Measurements from ENCODE around the gene CHMP6.

Gene CHMP6

DNA sequence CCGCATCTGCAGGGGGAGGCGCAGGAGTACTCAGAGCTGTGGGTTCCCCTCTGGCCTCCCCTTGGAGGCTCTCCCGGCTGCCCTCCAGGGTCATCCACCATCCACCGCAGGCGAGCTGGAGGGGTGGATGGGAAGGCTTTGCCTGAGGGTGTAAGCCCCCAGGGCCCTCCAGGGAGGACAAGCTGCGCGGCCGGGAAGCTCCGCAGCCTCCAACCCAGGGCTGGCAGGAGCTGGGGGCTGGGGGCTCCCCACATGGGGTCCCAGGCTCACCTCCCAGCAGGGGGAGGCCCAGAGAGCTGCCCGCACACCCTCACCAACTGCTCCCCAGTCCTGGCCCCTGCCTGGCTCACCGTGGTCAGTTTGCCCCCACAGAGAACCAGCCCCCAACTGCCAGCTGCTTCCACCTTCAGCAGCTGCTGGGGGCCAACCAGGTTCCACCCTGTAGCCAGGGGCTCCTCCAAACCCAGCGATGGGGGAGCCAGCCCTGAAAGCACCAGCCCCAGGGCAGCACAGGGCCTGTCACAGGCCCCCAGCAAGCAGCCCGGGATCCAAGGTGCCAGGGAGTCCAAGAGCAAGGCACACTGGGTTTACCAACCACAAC, 19.8 kb upstream of the CHMP6 start:
- peaks cover 16 to 27% (median 24%) of the 10 kb centered on the region in 5 donors for H3K27me3 ChIP-seq (ENCODE audit: control insufficient read depth in 5 of 5, insufficient read depth in 4 of 5, low read length in 5 of 5)
- H3K4me1 ChIP-seq (ENCODE audit: control insufficient read depth in 5 of 5, insufficient read depth in 5 of 5, low read length in 5 of 5): peaks cover 10 to 30% (median 26%) of the 10 kb centered on the region in 5 donors
- H3K9ac ChIP-seq (ENCODE audit: low read length in 5 of 5): no peak overlapping the region
- H3K36me3 ChIP-seq (ENCODE audit: control insufficient read depth in 5 of 5, insufficient read depth in 5 of 5, low read length in 5 of 5): no peaks in the 10 kb centered on the region
- no peaks in the 10 kb centered on the region for H3K9me3 ChIP-seq (ENCODE audit: control insufficient read depth in 5 of 5, low read length in 5 of 5)
- no peak overlapping the region for H3K27ac ChIP-seq (ENCODE audit: low read depth, low read length)
- no peak overlapping the region for H3K4me3 ChIP-seq (ENCODE audit: low read depth in 1 of 5, low read length in 5 of 5)

GRCh38 chr17:80976701-80977100, 14.9 kb upstream of the CHMP6 start:
- no peak overlapping the region for H3K4me3 ChIP-seq (ENCODE audit: low read depth in 1 of 5, low read length in 5 of 5)
- no peak overlapping the region for H3K27ac ChIP-seq (ENCODE audit: low read depth, low read length)
- H3K4me1 ChIP-seq (ENCODE audit: control insufficient read depth in 5 of 5, insufficient read depth in 5 of 5, low read length in 5 of 5): peaks cover 0 to 19% (median 3%) of the 10 kb centered on the region in 5 donors
- H3K9me3 ChIP-seq (ENCODE audit: control insufficient read depth in 5 of 5, low read length in 5 of 5): no peaks in the 10 kb centered on the region
- peaks cover 0 to 27% (median 16%) of the 10 kb centered on the region in 5 donors for H3K27me3 ChIP-seq (ENCODE audit: control insufficient read depth in 5 of 5, insufficient read depth in 4 of 5, low read length in 5 of 5)
- no peaks in the 10 kb centered on the region for H3K36me3 ChIP-seq (ENCODE audit: control insufficient read depth in 5 of 5, insufficient read depth in 5 of 5, low read length in 5 of 5)
- H3K9ac ChIP-seq (ENCODE audit: low read length in 5 of 5): no peak overlapping the region

DNA sequence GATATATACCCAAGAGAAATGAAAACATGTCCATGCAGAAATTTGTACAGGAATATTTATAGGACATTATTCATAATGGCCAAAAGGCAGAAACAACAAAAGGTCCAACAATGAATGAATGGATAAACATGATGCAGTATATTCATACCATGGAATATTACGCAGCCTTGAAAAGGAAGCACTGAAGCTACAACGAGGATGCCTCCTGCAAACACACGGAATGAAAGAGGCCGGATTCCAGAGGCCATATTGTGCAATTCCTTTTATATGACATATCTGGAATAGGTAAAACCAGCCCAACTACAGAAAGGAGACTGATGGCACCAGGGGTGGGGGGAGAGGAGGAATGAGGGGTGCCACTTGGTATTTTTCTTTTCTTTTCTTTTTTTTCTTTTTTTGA, 14.5 kb upstream of the CHMP6 start:
- Histone ChIP-seq H3K36me3 (ENCODE audit: control insufficient read depth in 5 of 5, insufficient read depth in 5 of 5, low read length in 5 of 5) (no peaks in the 10 kb centered on the region), H3K27me3 (ENCODE audit: control insufficient read depth in 5 of 5, insufficient read depth in 4 of 5, low read length in 5 of 5) (peaks cover 0 to 29% (median 15%) of the 10 kb centered on the region in 5 donors)

GRCh38 chr17:80978499-80979497, 12.8 kb upstream of the CHMP6 start:
- Histone ChIP-seq H3K36me3 (ENCODE audit: control insufficient read depth in 5 of 5, insufficient read depth in 5 of 5, low read length in 5 of 5) (no peaks in the 10 kb centered on the region), H3K27ac (ENCODE audit: low read depth, low read length) (no peak overlapping the region), H3K27me3 (ENCODE audit: control insufficient read depth in 5 of 5, insufficient read depth in 4 of 5, low read length in 5 of 5) (peaks cover 0 to 29% (median 14%) of the 10 kb centered on the region in 5 donors), H3K9me3 (ENCODE audit: control insufficient read depth in 5 of 5, low read length in 5 of 5) (no peaks in the 10 kb centered on the region), H3K4me3 (ENCODE audit: low read depth in 1 of 5, low read length in 5 of 5) (no peak overlapping the region), H3K9ac (ENCODE audit: low read length in 5 of 5) (no peak overlapping the region), H3K4me1 (ENCODE audit: control insufficient read depth in 5 of 5, insufficient read depth in 5 of 5, low read length in 5 of 5) (peaks cover 0 to 23% (median 3%) of the 10 kb centered on the region in 5 donors)

More for the DNA sequence above, 14.5 kb upstream of the CHMP6 start:
- Histone ChIP-seq H3K4me3 (ENCODE audit: low read depth in 1 of 5, low read length in 5 of 5) (no peak overlapping the region), H3K4me1 (ENCODE audit: control insufficient read depth in 5 of 5, insufficient read depth in 5 of 5, low read length in 5 of 5) (peaks cover 0 to 23% (median 3%) of the 10 kb centered on the region in 5 donors), H3K27ac (ENCODE audit: low read depth, low read length) (no peak overlapping the region), H3K9ac (ENCODE audit: low read length in 5 of 5) (no peak overlapping the region), H3K9me3 (ENCODE audit: control insufficient read depth in 5 of 5, low read length in 5 of 5) (no peaks in the 10 kb centered on the region)

- Histone ChIP-seq H3K27me3 (ENCODE audit: control insufficient read depth in 5 of 5, insufficient read depth in 4 of 5, low read length in 5 of 5) (peaks cover 0 to 29% (median 14%) of the 10 kb centered on the region in 5 donors), H3K4me3 (ENCODE audit: low read depth in 1 of 5, low read length in 5 of 5) (no peak overlapping the region), H3K36me3 (ENCODE audit: control insufficient read depth in 5 of 5, insufficient read depth in 5 of 5, low read length in 5 of 5) (no peaks in the 10 kb centered on the region), H3K9me3 (ENCODE audit: control insufficient read depth in 5 of 5, low read length in 5 of 5) (no peaks in the 10 kb centered on the region), H3K27ac (ENCODE audit: low read depth, low read length) (no peak overlapping the region), H3K4me1 (ENCODE audit: control insufficient read depth in 5 of 5, insufficient read depth in 5 of 5, low read length in 5 of 5) (peaks cover 0 to 27% (median 3%) of the 10 kb centered on the region in 5 donors), H3K9ac (ENCODE audit: low read length in 5 of 5) (no peak overlapping the region)
Measured at GRCh38 chr17:80979547-80980378, 11.9 kb upstream of the CHMP6 start.

GRCh38 chr17:80980397-80981061, 11.1 kb upstream of the CHMP6 start:
- Histone ChIP-seq H3K27me3 (ENCODE audit: control insufficient read depth in 5 of 5, insufficient read depth in 4 of 5, low read length in 5 of 5) (peaks cover 0 to 29% (median 14%) of the 10 kb centered on the region in 5 donors), H3K9me3 (ENCODE audit: control insufficient read depth in 5 of 5, low read length in 5 of 5) (no peaks in the 10 kb centered on the region), H3K36me3 (ENCODE audit: control insufficient read depth in 5 of 5, insufficient read depth in 5 of 5, low read length in 5 of 5) (no peaks in the 10 kb centered on the region), H3K27ac (ENCODE audit: low read depth, low read length) (no peak overlapping the region), H3K9ac (ENCODE audit: low read length in 5 of 5) (no peak overlapping the region), H3K4me1 (ENCODE audit: control insufficient read depth in 5 of 5, insufficient read depth in 5 of 5, low read length in 5 of 5) (peaks cover 0 to 27% (median 3%) of the 10 kb centered on the region in 5 donors), H3K4me3 (ENCODE audit: low read depth in 1 of 5, low read length in 5 of 5) (no peak overlapping the region)

GRCh38 chr17:80981062-80981902, 10.4 kb upstream of the CHMP6 start:
- peaks cover 0 to 29% (median 14%) of the 10 kb centered on the region in 5 donors for H3K27me3 ChIP-seq (ENCODE audit: control insufficient read depth in 5 of 5, insufficient read depth in 4 of 5, low read length in 5 of 5)
- no peaks in the 10 kb centered on the region for H3K9me3 ChIP-seq (ENCODE audit: control insufficient read depth in 5 of 5, low read length in 5 of 5)
- no peaks in the 10 kb centered on the region for H3K36me3 ChIP-seq (ENCODE audit: control insufficient read depth in 5 of 5, insufficient read depth in 5 of 5, low read length in 5 of 5)
- no peak overlapping the region for H3K27ac ChIP-seq (ENCODE audit: low read depth, low read length)
- H3K9ac ChIP-seq (ENCODE audit: low read length in 5 of 5): no peak overlapping the region
- no peak overlapping the region for H3K4me3 ChIP-seq (ENCODE audit: low read depth in 1 of 5, low read length in 5 of 5)
- H3K4me1 ChIP-seq (ENCODE audit: control insufficient read depth in 5 of 5, insufficient read depth in 5 of 5, low read length in 5 of 5): peaks cover 0 to 27% (median 3%) of the 10 kb centered on the region in 5 donors

DNA sequence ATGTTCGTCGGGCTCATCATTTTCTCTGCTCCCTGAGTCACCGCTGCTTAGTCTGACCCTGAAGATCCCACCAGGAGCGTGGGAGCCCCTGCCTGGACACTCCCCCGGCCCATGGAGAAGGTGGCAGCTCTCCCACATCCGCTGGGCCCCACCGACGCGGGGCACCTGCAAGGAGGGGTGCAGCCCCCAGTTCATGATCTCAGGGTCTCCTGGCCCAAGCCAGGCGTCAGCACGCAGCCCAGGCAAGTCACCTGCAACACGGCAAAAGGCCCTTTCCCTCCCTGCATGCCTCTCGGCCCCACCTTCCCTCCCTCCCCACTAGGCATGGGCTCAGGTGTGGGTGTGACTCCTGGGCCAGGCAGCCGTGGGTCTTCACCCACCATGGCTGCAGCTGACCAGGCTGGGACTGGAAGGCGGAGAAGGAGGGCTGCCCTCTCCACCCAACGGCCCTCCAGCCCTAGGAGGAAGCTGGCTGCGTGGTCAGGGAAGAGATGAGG, 9.7 kb upstream of the CHMP6 start:
- H3K27me3 ChIP-seq (ENCODE audit: control insufficient read depth in 5 of 5, insufficient read depth in 4 of 5, low read length in 5 of 5): peaks cover 0 to 29% (median 14%) of the 10 kb centered on the region in 5 donors
- H3K9me3 ChIP-seq (ENCODE audit: control insufficient read depth in 5 of 5, low read length in 5 of 5): no peaks in the 10 kb centered on the region
- H3K9ac ChIP-seq (ENCODE audit: low read length in 5 of 5): no peak overlapping the region
- H3K4me1 ChIP-seq (ENCODE audit: control insufficient read depth in 5 of 5, insufficient read depth in 5 of 5, low read length in 5 of 5): peaks cover 0 to 31% (median 7%) of the 10 kb centered on the region in 5 donors
- no peaks in the 10 kb centered on the region for H3K36me3 ChIP-seq (ENCODE audit: control insufficient read depth in 5 of 5, insufficient read depth in 5 of 5, low read length in 5 of 5)
- H3K27ac ChIP-seq (ENCODE audit: low read depth, low read length): no peak overlapping the region
- H3K4me3 ChIP-seq (ENCODE audit: low read depth in 1 of 5, low read length in 5 of 5): no peak overlapping the region
